GM13977 (cell line): ENCODE results near the gene FARP1.

ENCODE experiments used
- DNase-seq: peaks from one replicate; pipeline ENCODE4 v3.0.0; 2012; ENCODE audit warnings: low spot score
- CTCF ChIP-seq: IDR thresholded peaks from 2 replicates; pipeline ENCODE4 v1.5.1; 2012; ENCODE audit warnings: mild to moderate bottlenecking, control low read depth; ENCODE audit not compliant: insufficient read depth; ENCODE audit errors: extremely low read depth, missing control alignments
- in situ Hi-C: fragments of 300-500 bp; cut with MboI; formaldehyde crosslinking; loops from one replicate; pipeline ENCODE4 v1.12.0; 2022; ENCODE audit warnings: low sequenced_read_pairs, low pct_unique_long_range_greater_than_20kb, mixed read lengths, inconsistent platforms; ENCODE audit not compliant: unreplicated experiment

FARP1 gene

GRCh38 chr13:98213354-98213753 is 70.5 kb downstream of the FARP1 start:
- TF ChIP-seq CTCF, result no peak
- no peak for DNase-seq
- in situ Hi-C loops, result no loop called here

GRCh38 chr13:98214008-98214643 is 71.2 kb downstream of the FARP1 start:
- no peak for TF ChIP-seq CTCF
- in situ Hi-C loops, result no loop called here
- DNase-seq, result no peak

GRCh38 chr13:98214707-98215106 is 71.8 kb downstream of the FARP1 start:
- in situ Hi-C loops, result no loop called here
- TF ChIP-seq CTCF, result no peak
- no peak for DNase-seq

GRCh38 chr13:98215508-98215907 is 72.6 kb downstream of the FARP1 start:
- no peak for DNase-seq
- TF ChIP-seq CTCF, result no peak
- in situ Hi-C loops, result no loop called here

- TF ChIP-seq CTCF, result no peak
- in situ Hi-C loops, result no loop called here
- no peak for DNase-seq
Measured at GRCh38 chr13:98216135-98216565, 73.3 kb downstream of the FARP1 start.

- in situ Hi-C loops, result no loop called here
- TF ChIP-seq CTCF, result no peak
- DNase-seq, result no peak
Measured at GRCh38 chr13:98216711-98217285, 73.9 kb downstream of the FARP1 start.
